ENCODE measurements around the gene RYR1. TPM values are rescaled to one million over a fixed set of nuclear protein-coding genes. Genes with fewer than 3 reads are reported as not detected.
"Not testable (repeated sequence)": the region's sequence is repeated elsewhere in the genome, so short reads cannot be mapped to it uniquely, and the experiment has no call there.

Gene RYR1
- total RNA-seq, 1 donor from 2014 or later: 166 TPM

DNA sequence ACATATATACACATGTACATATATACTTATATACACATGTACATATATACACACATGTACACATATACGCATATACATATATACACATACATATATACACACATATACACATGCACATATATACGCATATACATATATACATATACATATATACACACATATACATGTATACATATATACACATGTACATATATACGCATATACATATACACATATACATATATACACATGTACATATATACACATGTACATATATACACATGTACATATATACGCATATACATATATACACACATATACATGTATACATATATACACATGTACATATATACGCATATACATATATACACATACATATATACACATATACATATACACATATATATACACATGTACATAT, 169.4 kb downstream of the RYR1 start:
- not testable (repeated sequence) for DNase-seq (ENCODE audit: low read depth)

DNA sequence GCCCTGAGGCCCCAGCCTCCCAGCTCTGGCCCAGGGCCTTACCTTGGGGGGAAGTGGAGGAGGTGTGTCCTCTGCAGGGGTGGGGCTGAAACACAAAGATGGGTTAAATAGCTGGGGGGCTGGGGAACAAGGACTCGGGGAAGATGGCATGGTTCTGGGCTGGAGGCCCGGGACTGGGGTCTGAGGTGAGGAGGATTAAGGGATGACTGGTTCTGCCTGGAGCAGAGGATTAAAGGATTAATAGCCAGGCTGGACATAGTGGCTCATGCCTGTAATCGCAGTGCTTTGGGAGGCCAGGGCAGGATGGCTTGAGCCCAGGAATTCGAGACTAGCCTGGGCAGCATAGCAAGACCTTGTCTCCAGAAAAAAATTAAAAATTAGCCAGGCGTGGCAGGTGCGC, 172.6 kb downstream of the RYR1 start:
- no peak for DNase-seq (ENCODE audit: low read depth)

DNA sequence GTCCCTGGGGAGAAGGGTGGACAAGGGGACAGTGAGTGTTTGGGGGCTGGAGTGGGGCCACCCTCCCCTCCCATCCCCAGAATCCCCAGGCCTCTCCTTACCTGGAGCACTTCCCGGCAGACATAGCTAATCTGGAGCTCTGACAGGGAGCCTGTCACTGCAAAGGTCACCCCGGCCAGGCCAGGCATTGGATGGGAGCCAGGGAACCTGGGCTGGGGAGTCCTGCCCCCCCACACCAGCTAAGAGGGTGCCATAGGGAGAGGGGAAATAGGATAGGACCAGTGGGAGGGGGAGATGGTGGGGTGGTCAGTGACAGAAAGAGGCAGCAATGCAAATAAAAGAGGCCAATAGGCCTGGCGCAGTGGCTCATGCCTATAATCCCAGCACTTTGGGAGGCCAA, 180.8 kb downstream of the RYR1 start:
- no peak for DNase-seq (ENCODE audit: low read depth)

DNA sequence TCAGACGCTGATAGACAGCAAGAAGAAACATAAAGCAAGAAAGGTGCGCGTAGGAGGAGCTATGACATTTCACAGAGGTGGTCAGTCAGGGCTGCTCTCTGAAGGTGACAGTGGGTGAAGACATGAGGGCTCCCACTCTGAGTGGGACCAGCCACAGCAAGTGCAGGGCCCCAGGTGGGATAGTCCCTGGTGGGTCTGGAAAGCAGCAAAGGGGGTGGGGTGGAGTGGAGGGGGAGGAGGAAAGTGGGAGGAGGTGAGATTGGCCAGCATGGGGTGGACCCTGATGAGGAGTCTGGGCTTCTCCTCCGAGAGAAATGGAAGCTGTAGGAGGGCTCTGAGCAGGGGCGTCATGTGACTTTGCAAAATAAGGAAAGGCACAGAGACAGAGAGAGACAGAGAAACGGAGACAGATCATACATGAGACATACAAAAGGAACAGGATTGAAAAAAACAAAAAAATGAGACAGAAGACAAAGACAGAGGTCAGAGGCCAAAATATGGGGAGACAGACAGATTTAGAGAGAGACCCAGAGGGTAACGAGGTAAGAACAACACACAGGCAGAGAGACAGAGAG, 181.6 kb downstream of the RYR1 start:
- no peak for DNase-seq (ENCODE audit: low read depth)

DNA sequence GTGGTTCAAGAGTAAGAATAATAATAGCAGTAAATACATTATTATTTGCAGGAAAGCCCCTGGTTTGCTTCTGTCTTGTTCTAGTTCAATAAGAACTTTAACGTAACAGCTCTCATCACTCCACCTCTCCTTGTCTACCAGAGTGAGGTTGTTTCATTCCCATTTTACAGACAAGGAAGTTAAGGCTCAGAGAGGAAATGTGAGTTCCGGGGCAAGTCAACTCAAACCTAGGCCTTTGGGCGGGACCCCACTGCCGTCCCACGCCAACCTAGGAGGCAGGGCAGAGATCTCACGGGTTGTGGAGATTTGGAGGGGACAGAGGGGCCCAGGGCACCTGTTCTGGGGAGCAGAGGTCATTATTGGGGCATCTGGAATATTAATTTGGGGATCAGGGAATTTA, 182.8 kb downstream of the RYR1 start:
- DNase-seq (ENCODE audit: low read depth): no peak

DNA sequence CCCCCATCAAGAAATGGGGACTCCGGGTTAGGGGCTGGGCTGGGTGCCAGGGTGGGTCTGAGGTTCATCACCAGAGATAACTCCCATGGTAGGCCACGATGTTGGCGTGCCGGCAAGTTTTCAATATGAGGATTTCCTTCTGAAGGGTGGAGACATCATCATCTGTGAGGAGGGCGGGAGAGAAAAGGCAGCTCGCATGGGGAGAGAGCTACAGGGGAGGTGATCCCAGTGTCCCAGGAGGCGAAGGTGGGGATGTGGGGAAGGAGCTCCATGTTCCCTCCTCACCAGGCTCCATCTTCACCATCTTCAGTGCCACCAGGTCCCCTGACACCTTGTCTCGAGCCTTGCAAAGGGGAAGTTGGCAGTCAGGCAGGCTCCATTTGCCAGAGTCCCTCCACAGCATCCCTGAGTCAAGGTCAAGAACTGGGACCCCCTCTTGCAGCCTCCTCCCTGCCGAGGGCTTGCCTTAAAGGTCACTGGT, 183.8 kb downstream of the RYR1 start:
- DNase-seq (ENCODE audit: low read depth): no peak

DNA sequence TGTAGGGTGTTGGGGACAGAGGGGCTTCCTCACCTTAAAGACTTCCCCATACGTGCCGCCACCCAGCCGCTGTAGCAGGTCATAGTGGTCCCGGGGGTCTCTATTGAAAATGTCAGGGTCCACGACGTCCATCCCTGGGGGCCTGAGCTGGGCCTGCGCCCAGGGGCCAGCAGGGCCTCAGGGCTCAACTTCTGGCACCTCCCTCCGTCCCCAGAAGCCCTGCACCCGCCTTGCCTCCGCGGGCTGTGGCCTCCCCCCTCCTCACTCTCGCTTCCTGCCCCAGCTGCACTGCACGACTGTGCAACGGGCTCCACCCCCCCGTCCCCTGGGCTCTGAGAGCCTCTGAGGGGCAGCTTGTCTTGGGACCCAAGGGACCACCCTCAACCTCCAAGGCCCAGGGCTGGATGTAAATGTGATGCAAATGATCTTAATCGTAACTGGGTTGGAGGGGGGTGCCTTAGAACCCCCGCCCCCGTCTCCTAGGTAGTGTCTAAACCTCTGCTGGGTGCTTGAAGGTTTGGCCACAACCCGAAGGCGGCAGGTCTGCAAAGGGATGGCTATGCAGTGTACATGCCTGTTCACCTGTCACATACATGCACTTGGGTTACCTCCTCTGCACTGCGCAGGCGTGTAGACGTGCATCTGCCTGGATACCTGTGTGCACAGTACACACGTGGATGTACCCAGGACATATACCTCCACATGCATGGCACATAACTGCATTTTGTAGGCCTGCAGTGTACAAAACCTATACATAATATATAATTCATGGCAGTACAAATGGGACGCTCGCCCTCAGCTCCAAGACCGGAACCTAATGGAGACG, 184.5 kb downstream of the RYR1 start, which contains the start of gene MAP4K1:
Gene MAP4K1, minus strand, starts transcription at position 190 of the 826 bp plus-strand sequence. Its CDS starts 58 bp downstream, at position 132.
- no peak for DNase-seq (ENCODE audit: low read depth)

DNA sequence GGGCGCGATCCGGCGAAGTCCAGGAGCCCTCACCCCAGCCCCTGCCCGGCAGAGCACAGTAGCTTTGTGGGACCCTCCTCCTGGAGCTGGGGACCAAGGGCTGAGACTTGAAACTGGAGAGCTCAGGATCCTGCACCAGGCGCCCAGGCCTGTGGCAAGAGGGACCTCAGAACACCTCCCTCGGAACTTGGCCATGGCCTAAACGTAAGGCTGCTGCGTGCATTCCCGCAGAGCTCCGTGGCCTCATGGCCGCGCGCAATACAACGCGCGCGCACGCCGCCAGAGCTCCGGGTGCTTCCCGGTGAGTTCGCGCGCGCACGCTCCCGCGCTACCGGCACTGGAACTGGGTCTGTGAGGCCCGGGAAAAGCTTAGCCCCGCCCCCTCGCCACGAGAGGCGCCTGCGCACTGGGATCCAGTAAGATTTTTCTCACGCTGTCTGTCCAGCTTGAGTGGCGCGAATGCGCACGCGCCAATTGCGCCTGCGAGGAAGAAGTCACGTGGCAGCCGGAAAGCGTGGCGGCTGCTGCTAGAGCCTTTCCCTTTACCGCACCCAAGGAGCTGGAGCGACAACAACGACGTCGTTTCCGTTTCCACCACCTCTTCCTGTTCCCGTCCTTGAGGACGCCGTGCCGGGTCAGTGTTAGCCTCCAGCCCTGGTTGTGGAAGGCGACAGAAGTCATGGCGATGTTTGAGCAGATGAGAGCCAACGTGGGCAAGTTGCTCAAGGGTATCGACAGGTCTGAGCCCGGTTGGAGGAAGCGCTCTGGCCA, 185.3 kb downstream of the RYR1 start, which contains the start of gene EIF3K:
Gene EIF3K, plus strand, starts transcription at position 599 of the 771 bp plus-strand sequence. Its CDS starts 81 bp downstream, at position 680.
- DNase-seq (ENCODE audit: low read depth): peak; percentile 99

DNA sequence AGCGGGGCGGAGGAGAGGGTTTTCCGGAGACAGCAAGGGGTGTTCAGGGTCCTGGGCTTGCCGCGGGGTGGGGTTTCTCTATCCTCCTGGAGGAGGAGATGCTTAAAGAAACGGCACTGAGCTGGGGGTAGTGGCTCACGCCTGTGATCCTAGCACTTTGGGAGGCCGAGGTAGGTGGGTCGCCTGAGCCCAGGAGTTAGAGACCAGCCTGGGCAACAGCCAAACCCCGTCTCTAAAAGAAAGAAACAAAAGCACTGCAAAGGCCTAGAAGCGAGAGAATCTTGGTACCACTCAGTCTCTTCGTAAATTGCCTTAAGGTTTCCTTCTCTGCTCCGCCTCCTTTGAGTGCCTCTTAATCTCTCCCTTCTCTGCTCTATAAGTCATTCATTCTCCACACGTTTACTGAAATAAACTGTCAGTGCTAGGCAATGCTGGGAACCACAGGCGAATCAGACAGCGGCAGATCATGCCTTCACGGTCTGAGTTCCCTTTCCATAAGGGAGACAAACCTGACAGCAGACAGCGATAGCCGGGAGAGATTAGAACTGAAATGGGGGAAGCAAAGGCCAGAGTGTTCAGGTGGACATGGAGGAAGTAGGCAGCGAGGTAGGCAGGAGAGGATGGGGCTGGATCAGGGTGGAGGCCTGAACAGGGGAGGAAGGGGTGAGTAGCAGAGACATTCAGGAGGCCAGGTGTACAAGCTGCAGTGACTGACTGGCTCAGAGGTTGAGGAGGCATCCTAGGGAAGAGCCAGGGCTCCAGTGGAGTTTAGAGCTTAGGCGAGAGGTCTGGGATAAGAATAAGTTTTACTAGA, 186.1 kb downstream of the RYR1 start:
- DNase-seq (ENCODE audit: low read depth): no peak

DNA sequence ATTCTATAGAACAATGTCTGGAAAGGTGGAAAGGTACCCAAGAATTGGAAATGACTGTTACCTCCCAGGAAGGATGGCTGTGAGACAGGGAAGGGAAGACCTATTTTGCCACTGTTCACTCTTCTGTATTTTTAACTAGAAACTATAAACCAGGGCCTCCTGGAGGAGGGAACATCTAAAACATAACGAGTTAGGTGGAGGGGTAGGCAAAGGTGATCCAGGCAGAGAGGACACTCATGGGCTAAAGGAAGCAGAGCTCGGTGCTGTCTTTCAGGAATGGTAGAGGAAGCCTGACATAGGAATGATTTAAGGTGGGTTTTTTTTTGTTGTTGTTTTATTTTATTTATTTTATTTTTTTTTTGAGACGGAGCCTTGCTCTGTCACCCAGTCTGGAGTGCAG, 191.3 kb downstream of the RYR1 start:
- no peak for DNase-seq (ENCODE audit: low read depth)

DNA sequence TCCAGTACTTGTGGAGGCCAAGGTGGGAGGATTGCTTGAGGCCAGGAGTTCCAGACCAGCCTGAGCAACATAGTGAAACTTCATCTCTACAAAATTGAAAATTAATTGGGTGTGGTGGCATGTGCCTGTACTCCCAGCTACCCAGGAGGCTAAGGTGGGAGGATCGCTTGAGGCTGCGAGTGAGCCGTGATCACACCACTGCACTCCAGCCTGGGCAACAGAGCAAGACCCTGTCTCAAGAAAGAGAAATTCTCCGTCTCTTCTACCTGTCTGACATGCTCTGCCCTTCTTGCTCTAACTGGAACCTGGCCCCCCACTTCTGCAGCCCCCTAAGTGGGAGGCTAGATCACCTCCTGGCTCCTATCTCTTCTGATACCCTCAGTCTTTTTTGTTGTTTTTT, 192.9 kb downstream of the RYR1 start:
- DNase-seq (ENCODE audit: low read depth): no peak

DNA sequence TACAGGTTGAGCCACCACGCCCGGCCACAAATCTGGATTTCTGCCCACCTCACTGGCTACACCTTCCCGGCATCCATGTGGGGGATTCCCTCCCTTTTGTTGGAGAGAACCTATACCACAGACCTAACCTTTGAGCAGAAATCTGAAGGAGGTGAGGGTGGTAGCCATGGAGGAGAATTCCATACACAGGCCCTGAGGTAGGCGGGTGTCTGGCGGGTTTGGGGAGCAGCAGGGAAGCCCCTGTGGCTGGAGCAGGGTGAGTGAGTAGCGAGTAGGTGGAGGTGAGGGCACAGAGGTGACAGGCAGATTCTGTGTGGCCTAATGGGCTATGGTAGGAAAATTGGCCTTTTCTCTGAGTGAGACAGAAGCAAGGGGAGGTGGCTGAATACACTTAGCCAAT, 196.1 kb downstream of the RYR1 start:
- no peak for DNase-seq (ENCODE audit: low read depth)

DNA sequence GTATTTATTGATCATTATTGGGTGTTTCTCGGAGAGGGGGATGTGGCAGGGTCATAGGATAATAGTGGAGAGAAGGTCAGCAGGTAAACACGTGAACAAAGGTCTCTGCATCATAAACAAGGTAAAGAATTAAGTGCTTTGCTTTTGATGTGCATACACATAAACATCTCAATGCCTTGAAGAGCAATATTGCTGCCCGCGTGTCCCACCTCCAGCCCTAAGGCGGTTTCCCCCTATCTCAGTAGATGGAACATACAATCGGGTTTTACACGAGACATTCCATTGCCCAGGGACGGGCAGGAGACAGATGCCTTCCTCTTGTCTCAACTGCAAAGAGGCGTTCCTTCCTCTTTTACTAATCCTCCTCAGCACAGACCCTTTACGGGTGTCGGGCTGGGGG, 197.8 kb downstream of the RYR1 start:
- DNase-seq (ENCODE audit: low read depth): not testable (repeated sequence)

DNA sequence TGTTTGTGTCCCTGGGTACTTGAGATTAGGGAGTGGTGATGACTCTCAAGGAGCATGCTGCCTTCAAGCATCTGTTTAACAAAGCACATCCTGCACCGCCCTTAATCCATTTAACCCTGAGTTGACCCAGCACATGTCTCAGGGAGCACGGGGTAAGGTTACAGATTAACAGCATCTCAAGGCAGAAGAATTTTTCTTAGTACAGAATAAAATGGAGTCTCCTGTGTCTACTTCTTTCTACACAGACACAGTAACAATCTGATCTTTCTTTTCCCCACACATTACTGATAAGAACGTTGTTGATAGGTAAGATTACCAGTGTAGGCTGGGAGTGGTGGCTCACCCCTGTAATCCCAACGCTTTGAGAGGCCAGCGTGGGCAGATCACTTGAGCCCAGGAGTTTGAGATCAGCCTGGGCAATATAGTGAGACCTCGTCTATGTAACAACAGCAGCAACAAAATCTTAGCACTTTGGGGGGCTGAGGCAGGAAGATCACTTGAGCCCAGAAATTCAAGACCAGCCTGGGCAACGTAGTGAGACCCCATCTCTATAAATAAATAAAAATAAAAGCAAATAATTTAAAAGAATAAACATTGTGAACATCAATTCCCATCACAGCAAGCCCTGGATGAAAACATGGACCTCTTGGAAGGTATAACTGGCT, 198.5 kb downstream of the RYR1 start:
- not testable (repeated sequence) for DNase-seq (ENCODE audit: low read depth)

DNA sequence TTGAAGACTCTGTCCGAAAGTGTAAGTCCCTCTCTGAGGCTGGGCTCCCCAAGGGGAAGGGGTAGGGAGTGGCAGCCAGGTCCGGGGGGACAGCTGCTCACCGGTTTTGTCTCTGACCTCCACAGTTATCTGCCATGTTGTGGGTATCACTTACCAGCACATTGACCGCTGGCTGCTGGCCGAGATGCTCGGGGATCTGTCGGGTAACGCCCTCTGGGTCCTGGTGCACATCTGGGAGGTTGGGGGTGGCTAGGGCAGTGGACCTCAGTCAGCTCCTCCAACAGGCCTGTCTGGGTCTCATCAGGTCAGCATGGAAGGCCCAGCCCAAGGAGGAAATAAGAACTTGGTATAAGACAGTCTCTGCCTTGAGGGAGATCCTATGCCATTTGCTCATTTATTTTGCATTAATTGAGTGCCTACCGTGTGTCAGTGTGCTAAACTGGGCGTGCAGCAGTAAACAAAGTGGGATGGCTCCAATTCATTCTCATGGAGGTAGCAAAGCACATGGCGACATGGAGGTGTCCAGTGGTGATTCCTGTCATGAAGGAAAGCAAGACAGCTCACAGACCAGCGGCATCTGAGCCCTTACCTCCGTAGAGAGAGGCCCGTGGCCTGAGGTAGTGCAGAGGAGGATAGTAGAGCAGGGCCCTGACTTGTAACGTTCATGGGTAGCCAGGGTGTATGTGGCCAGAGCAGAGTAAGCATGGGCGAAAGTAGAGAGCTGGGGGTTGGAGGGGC, 199.2 kb downstream of the RYR1 start:
- no peak for DNase-seq (ENCODE audit: low read depth)

DNA sequence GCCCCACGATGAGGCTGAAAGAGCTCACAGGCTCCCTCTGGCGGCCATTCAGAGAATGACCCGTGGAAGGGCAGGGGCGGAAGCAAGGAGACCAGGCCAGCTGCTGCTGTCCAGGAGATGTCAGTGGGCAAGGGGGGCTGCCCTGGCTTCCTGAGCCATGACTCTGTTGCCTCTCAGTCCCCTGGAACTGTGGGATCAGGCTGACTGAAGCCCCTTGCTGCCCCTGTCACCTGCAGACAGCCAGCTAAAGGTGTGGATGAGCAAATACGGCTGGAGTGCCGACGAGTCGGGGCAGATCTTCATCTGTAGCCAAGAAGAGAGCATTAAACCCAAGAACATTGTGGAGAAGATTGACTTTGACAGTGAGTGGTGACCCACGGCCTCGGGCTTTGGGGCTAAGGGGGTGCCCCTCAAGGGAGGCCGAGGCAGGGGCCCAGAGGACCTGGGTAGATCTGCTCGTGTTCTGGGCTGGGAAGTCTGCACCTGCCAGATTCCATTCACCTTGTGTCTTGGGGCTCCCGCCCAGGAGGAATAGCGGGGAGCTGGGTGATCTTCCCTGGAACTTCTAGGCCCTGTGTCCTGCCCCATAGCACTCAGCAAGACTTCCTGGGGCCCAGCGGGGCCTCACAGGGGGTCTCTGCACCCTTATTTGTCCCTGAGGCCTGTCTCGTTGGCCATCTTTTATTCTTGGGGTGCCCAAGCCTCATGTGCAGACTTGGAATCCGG, 201.4 kb downstream of the RYR1 start:
- peak; percentile 84 for DNase-seq (ENCODE audit: low read depth)

DNA sequence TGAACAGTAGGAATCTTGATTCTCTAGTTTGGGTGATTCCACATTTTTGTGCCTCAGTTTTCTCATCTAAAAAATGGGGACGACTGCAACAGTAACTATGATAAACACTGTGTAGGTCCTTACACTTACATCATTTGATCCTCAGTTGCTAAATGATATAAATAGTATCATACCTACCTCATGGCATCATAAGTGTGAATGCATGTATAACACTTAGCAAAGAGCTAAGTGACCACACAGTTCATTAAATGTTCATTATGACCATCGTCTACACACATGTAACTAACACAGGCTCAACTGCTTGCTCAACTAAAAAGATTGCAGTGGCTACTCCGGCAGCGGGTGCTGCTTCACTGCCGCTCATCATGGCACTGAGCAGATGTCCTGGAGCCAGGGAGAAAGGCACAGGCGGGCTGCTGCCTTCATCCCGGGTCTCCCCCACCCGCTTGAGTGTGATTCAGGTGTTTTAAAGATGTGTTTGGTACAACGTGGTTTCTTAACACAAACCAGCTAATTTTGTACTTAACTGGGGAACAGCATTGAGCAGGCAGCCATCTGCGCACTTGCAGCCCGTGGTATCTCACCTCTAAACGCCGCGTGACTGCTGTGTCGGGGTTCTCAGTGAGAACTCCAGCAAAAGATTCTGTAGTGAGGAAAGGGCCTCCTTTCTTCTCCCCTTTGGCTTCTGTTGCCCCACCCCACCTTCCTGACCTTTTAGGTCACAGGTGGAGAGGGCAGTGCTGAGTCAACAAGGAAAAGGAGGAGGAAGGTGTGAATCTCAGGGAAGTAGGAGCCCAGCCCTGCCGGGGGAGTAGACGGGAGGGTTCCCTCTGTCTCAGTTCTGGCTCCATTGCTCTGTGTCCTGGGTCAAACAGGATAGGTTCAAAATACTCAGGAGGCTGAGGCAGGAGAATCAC, 202.2 kb downstream of the RYR1 start:
- no peak for DNase-seq (ENCODE audit: low read depth)

All from myocyte (in vitro differentiated cells).